Lower leg skin (tissue), 4 donors: ENCODE results near the gene LSM5. TPM values are rescaled to one million over a fixed set of nuclear protein-coding genes. Genes with fewer than 3 reads are reported as not detected.
"Not testable (repeated sequence)": the region's sequence is repeated elsewhere in the genome, so short reads cannot be mapped to it uniquely, and the experiment has no call there.

Experiments used
- DNase-seq, 2 donors: peaks; one replicate each; pipeline ENCODE4 v3.0.0-alpha.2; 2019; ENCODE audit warnings: low spot score in 2 of 2
- H3K4me3 ChIP-seq: fragments of 200-600 bp; sonication (generic); 2 replicates; pipeline ENCODE4 v1.5.1; 2017; ENCODE audit warnings: mild to moderate bottlenecking, low read depth; ENCODE audit not compliant: poor library complexity, severe bottlenecking
- CTCF ChIP-seq, 3 donors: fragments of 450-650 bp; IDR thresholded peaks; one replicate each; pipeline ENCODE4 v1.5.1; 2016; ENCODE audit warnings: antibody characterized with exemption in 3 of 3, mild to moderate bottlenecking in 3 of 3, moderate library complexity in 2 of 3
- POLR2A ChIP-seq, 2 donors: fragments of 450-650 bp; IDR thresholded peaks; one replicate each; pipeline ENCODE4 v1.6.1; 2016 to 2017; ENCODE audit warnings: antibody characterized with exemption in 2 of 2, mild to moderate bottlenecking in 1 of 2, moderate library complexity in 1 of 2
- WGBS, 2 donors: methylation state at CpG; one replicate each; pipeline ENCODE4 v1.1.5; 2018; 5-methylcytosine and 5-hydroxymethylcytosine counted together
- intact Hi-C: fragments of 100-400 bp; cut with DNase I; formaldehyde crosslinking; loops from one replicate; pipeline ENCODE4 v1.15.0; 2023; ENCODE audit warnings: low total_unique reads
- total RNA-seq, 4 donors: library from RNA; depleted of rRNA; stranded (reverse); fragments of >200 nt; gene quantifications; one replicate each; pipeline ENCODE4 v1.1.0, GENCODE V29; 2016

The LSM5 gene
- total RNA-seq, 4 donors from 2014 or later, result 10.7 to 15.0 (median 12.4) TPM

- TF ChIP-seq CTCF (IDR thresholded peaks at IDR 0.05) (no peak), POLR2A (IDR thresholded peaks at IDR 0.05) (no peak)
- intact Hi-C loops, result no loop called here
- WGBS, 2 donors, result 94% methylated on average over 5 of the region's 5 CpGs
Observed at GRCh38 chr7:32506266-32507054, 16.3 kb upstream of the LSM5 start.

GRCh38 chr7:32502728-32503127 is 12.5 kb upstream of the LSM5 start:
- intact Hi-C loops, result no loop called here
- H3K4me3 ChIP-seq, result no peak overlapping the region
- no peak for TF ChIP-seq POLR2A (IDR thresholded peaks at IDR 0.05)
- no peak for TF ChIP-seq CTCF (IDR thresholded peaks at IDR 0.05)
- 66 to 87% methylated on average over 4 of the region's 4 CpGs for WGBS, 2 donors
- no peak for DNase-seq

More at GRCh38 chr7:32506266-32507054, 16.3 kb upstream of the LSM5 start:
- H3K4me3 ChIP-seq, result no peak overlapping the region
- no peak for DNase-seq

GRCh38 chr7:32501522-32501921 is 11.3 kb upstream of the LSM5 start:
- intact Hi-C loops, result no loop called here
- DNase-seq, result no peak
- WGBS, 2 donors, result 43 to 66% methylated on average over 1 of the region's 1 CpG
- no peak overlapping the region for H3K4me3 ChIP-seq
- no peak for TF ChIP-seq CTCF (IDR thresholded peaks at IDR 0.05)
- no peak for TF ChIP-seq POLR2A (IDR thresholded peaks at IDR 0.05)

- 35 to 41% methylated on average over 1 of the region's 1 CpG for WGBS, 2 donors
- TF ChIP-seq CTCF (IDR thresholded peaks at IDR 0.05) (no peak), POLR2A (IDR thresholded peaks at IDR 0.05) (no peak)
- intact Hi-C loops, result no loop called here
- no peak overlapping the region for H3K4me3 ChIP-seq
- no peak for DNase-seq
Observed at GRCh38 chr7:32500922-32501341, 10.8 kb upstream of the LSM5 start.

- 94 to 100% methylated on average over 1 of the region's 1 CpG for WGBS, 2 donors
- H3K4me3 ChIP-seq, DNase-seq, intact Hi-C loops: not testable (repeated sequence)
Observed at GRCh38 chr7:32500216-32500615, 10.0 kb upstream of the LSM5 start.

- WGBS, 2 donors, result 84 to 94% methylated on average over 2 of the region's 2 CpGs
- intact Hi-C loops, DNase-seq, H3K4me3 ChIP-seq: not testable (repeated sequence)
Observed at GRCh38 chr7:32499755-32500154, 9.6 kb upstream of the LSM5 start.
